Measurements from ENCODE around the gene ZFP36. TPM values are rescaled to one million over a fixed set of nuclear protein-coding genes. Genes with fewer than 3 reads are reported as not detected.

ZFP36 gene
- polyA plus RNA-seq, 2 of the 4 experiments (the other 2 are of a cell fraction) = 22.1 to 29.1 TPM

- TF ChIP-seq CTCF (IDR thresholded peaks at IDR 0.05) = no peak
- TF ChIP-seq CBX8 (IDR thresholded peaks at IDR 0.05) = no peak
- no peak for TF ChIP-seq HEYL (CRISPR knock-in tag; IDR thresholded peaks at IDR 0.05)
- no peak for TF ChIP-seq POLR2AphosphoS2 (conservative IDR thresholded peaks at IDR 0.05; ENCODE audit: low read length)
- TF ChIP-seq MAZ (IDR thresholded peaks at IDR 0.05; ENCODE audit: borderline replicate concordance, low read depth, low read length) = no peak
- no peak for TF ChIP-seq ZNF302 (CRISPR knock-in tag; IDR thresholded peaks at IDR 0.05)
- TF ChIP-seq NR3C1 (IDR thresholded peaks at IDR 0.05) = no peak
- TF ChIP-seq CEBPB (IDR thresholded peaks at IDR 0.05) = no peak
- TF ChIP-seq ZFP36 (IDR thresholded peaks at IDR 0.05; ENCODE audit: borderline replicate concordance, partially characterized antibody) = no peak
- no peak for TF ChIP-seq NFE2L2 (conservative IDR thresholded peaks at IDR 0.05; ENCODE audit: low read length)
- TF ChIP-seq, protein P1, sequence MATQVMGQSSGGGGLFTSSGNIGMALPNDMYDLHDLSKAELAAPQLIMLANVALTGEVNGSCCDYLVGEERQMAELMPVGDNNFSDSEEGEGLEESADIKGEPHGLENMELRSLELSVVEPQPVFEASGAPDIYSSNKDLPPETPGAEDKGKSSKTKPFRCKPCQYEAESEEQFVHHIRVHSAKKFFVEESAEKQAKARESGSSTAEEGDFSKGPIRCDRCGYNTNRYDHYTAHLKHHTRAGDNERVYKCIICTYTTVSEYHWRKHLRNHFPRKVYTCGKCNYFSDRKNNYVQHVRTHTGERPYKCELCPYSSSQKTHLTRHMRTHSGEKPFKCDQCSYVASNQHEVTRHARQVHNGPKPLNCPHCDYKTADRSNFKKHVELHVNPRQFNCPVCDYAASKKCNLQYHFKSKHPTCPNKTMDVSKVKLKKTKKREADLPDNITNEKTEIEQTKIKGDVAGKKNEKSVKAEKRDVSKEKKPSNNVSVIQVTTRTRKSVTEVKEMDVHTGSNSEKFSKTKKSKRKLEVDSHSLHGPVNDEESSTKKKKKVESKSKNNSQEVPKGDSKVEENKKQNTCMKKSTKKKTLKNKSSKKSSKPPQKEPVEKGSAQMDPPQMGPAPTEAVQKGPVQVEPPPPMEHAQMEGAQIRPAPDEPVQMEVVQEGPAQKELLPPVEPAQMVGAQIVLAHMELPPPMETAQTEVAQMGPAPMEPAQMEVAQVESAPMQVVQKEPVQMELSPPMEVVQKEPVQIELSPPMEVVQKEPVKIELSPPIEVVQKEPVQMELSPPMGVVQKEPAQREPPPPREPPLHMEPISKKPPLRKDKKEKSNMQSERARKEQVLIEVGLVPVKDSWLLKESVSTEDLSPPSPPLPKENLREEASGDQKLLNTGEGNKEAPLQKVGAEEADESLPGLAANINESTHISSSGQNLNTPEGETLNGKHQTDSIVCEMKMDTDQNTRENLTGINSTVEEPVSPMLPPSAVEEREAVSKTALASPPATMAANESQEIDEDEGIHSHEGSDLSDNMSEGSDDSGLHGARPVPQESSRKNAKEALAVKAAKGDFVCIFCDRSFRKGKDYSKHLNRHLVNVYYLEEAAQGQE (IDR thresholded peaks at IDR 0.05) = peak; percentile 5; the same call in 1 of the 2 replicates
- TF ChIP-seq HOXB5 (CRISPR knock-in tag; IDR thresholded peaks at IDR 0.05) = no peak
- TF ChIP-seq HOXA7 (CRISPR knock-in tag; IDR thresholded peaks at IDR 0.05) = peak; percentile 83
- TF ChIP-seq FOSL2 (IDR thresholded peaks at IDR 0.05) = no peak
- TF ChIP-seq FOSL2 (CRISPR knock-in tag; IDR thresholded peaks at IDR 0.05) = no peak
- TF ChIP-seq NPAS2 (CRISPR knock-in tag; IDR thresholded peaks at IDR 0.05; ENCODE audit: borderline replicate concordance) = no peak
- TF ChIP-seq RAD21 (conservative IDR thresholded peaks at IDR 0.05 in 1 of 2, IDR thresholded peaks at IDR 0.05 in 1 of 2) = no peak
- no peak for TF ChIP-seq RFX5 (IDR thresholded peaks at IDR 0.05)
- TF ChIP-seq CHD4 (IDR thresholded peaks at IDR 0.05; ENCODE audit: borderline replicate concordance) = no peak
- no peak for TF ChIP-seq ELK1 (IDR thresholded peaks at IDR 0.05; ENCODE audit: low read depth, low read length)
- TF ChIP-seq MAFK (IDR thresholded peaks at IDR 0.05; ENCODE audit: partially characterized antibody) = no peak
- TF ChIP-seq RCOR1 (IDR thresholded peaks at IDR 0.05; ENCODE audit: low read depth, low read length) = no peak
- TF ChIP-seq, protein P2, sequence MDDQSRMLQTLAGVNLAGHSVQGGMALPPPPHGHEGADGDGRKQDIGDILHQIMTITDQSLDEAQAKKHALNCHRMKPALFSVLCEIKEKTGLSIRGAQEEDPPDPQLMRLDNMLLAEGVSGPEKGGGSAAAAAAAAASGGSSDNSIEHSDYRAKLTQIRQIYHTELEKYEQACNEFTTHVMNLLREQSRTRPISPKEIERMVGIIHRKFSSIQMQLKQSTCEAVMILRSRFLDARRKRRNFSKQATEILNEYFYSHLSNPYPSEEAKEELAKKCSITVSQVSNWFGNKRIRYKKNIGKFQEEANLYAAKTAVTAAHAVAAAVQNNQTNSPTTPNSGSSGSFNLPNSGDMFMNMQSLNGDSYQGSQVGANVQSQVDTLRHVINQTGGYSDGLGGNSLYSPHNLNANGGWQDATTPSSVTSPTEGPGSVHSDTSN (IDR thresholded peaks at IDR 0.05) = no peak
- TF ChIP-seq JUN (IDR thresholded peaks at IDR 0.05) = no peak; a peak in 1 of 5 replicates
- no peak for TF ChIP-seq EHF (CRISPR knock-in tag; IDR thresholded peaks at IDR 0.05)
- no peak for TF ChIP-seq SREBF2 (IDR thresholded peaks at IDR 0.05)
- peak; percentile 37; the same call in 1 of the 2 replicates for TF ChIP-seq FOSB (CRISPR knock-in tag; IDR thresholded peaks at IDR 0.05)
- TF ChIP-seq ZC3H11A (IDR thresholded peaks at IDR 0.05) = no peak
- no peak for TF ChIP-seq GATA3 (IDR thresholded peaks at IDR 0.05; ENCODE audit: borderline replicate concordance)
- no peak for TF ChIP-seq EHMT2 (IDR thresholded peaks at IDR 0.05; ENCODE audit: low read depth)
- TF ChIP-seq ATOH8 (CRISPR knock-in tag; IDR thresholded peaks at IDR 0.05; ENCODE audit: low read depth) = no peak
- no peak; the same call in 2 of the 3 replicates for TF ChIP-seq BCL3 (IDR thresholded peaks at IDR 0.05)
- TF ChIP-seq TP53 (CRISPR knock-in tag; IDR thresholded peaks at IDR 0.05) = no peak
- no peak for TF ChIP-seq CBX2 (IDR thresholded peaks at IDR 0.05; ENCODE audit: borderline replicate concordance, low read depth)
Observed at GRCh38 chr19:39433480-39434079, 26.9 kb downstream of the ZFP36 start (continued).
